CD4-positive, alpha-beta T cell (primary cell): Measurements from ENCODE around the gene ZHX3. TPM values are rescaled to one million over a fixed set of nuclear protein-coding genes. Genes with fewer than 3 reads are reported as not detected.

Source experiments
- ATAC-seq: fragments of 200-7000 bp; cut with Tn5 transposase; one replicate; pipeline ENCODE4 v1.10.0; 2022; ENCODE audit warnings: mild to moderate bottlenecking; ENCODE audit not compliant: poor library complexity
- CTCF ChIA-PET: fragments of 350-600 bp; sonication (Branson Sonifier 250); formaldehyde crosslinking; loops from one replicate; lab custom pipeline; 2021; ENCODE audit warnings: antibody characterized with exemption, inconsistent platforms; lab: Charles Lee
- POLR2A ChIA-PET: fragments of 350-600 bp; sonication (Branson Sonifier 250); formaldehyde crosslinking; loops from one replicate; lab custom pipeline; 2021; ENCODE audit warnings: antibody characterized with exemption, inconsistent platforms; lab: Charles Lee
- DNase-seq, 14 experiments: peaks; one replicate each; pipeline ENCODE4 v3.0.0-alpha.2; 2013 to 2020; ENCODE audit warnings: mixed read lengths in 2 of 14
- H3K27ac ChIP-seq, 2 donors: one replicate each; pipeline versions ENCODE4 v1.5.1 to v1.7.0; 2013; ENCODE audit warnings: low read length in 2 of 2, low read depth in 1 of 2, mild to moderate bottlenecking in 1 of 2
- H3K27me3 ChIP-seq, 2 experiments: 1 replicate in 1 of 2; 2 replicates in 1 of 2; pipeline versions ENCODE4 v1.6.1 to v1.7.0; 2013; ENCODE audit warnings: low read length in 2 of 2, control low read depth in 1 of 2, mild to moderate bottlenecking in 1 of 2, moderate library complexity in 1 of 2; ENCODE audit not compliant: insufficient read depth in 2 of 2, control insufficient read depth in 1 of 2
- H3K36me3 ChIP-seq: one replicate; pipeline ENCODE4 v1.6.1; 2013; ENCODE audit warnings: low read length, control low read depth; ENCODE audit not compliant: insufficient read depth
- H3K4me1 ChIP-seq: one replicate; pipeline ENCODE4 v1.6.1; 2013; ENCODE audit warnings: low read length, control low read depth; ENCODE audit not compliant: insufficient read depth
- H3K4me3 ChIP-seq: one replicate; pipeline ENCODE4 v1.5.1; 2013; ENCODE audit warnings: mild to moderate bottlenecking, low read length, moderate library complexity
- H3K9me3 ChIP-seq, 2 experiments: 1 replicate in 1 of 2; 2 replicates in 1 of 2; pipeline versions ENCODE4 v1.6.1 to v1.7.0; 2013; ENCODE audit warnings: low read length in 2 of 2, mild to moderate bottlenecking in 2 of 2, control low read depth in 1 of 2, moderate library complexity in 1 of 2; ENCODE audit not compliant: control insufficient read depth in 1 of 2, insufficient read depth in 1 of 2
- H3K27ac Mint-ChIP-seq: one replicate; pipeline ENCODE4 v1.8.0; 2020; ENCODE audit warnings: mixed read lengths
- H3K27me3 Mint-ChIP-seq: one replicate; pipeline ENCODE4 v1.8.0; 2021; ENCODE audit warnings: mixed read lengths
- H3K36me3 Mint-ChIP-seq: one replicate; pipeline ENCODE4 v1.8.0; 2021; ENCODE audit warnings: low read depth, mixed read lengths
- H3K4me1 Mint-ChIP-seq: one replicate; pipeline ENCODE4 v1.8.0; 2021; ENCODE audit warnings: low read depth, mixed read lengths
- H3K4me3 Mint-ChIP-seq: one replicate; pipeline ENCODE4 v1.8.0; 2020; ENCODE audit warnings: mild to moderate bottlenecking, mixed read lengths
- H3K9me3 Mint-ChIP-seq: one replicate; pipeline ENCODE4 v1.8.0; 2020; ENCODE audit warnings: mixed read lengths
- CTCF ChIP-seq: fragments of 200-600 bp; IDR thresholded peaks from one replicate; pipeline ENCODE4 v1.8.0; 2022; ENCODE audit warnings: antibody characterized with exemption, mild to moderate bottlenecking
- intact Hi-C, 2 experiments: fragments of 100-400 bp; cut with DNase I in 1 of 2; cut with micrococcal nuclease in 1 of 2; formaldehyde crosslinking; loops; one replicate each; pipeline versions ENCODE4 v1.15.1 to v1.9.0; 2023 to 2025; cut with DNase I, micrococcal nuclease
- total RNA-seq, 174 experiments: library from RNA in 2 of 174; stranded (reverse) in 2 of 174; gene quantifications; one replicate each; pipeline ENCODE4 v1.2.3 and lab custom pipeline; 2021 to 2026

The ZHX3 gene
- total RNA-seq, 2 experiments from 2014 or later = 6.6 to 7.6 TPM

- no peaks in the 10 kb centered on the region for H3K27me3 Mint-ChIP-seq
- Histone ChIP-seq H3K36me3 (no peaks in the 10 kb centered on the region), H3K9me3 (no peaks in the 10 kb centered on the region), H3K27me3 (no peaks in the 10 kb centered on the region), H3K4me3 (no peak overlapping the region), H3K27ac (no peak overlapping the region), H3K4me1 (no peaks in the 10 kb centered on the region)
- H3K27ac Mint-ChIP-seq = no peak overlapping the region
- TF ChIP-seq CTCF = no peak
- ChIA-PET CTCF (no interaction called here), POLR2A (no interaction called here)
- no peak for DNase-seq
- intact Hi-C loops = no loop called here
- H3K9me3 Mint-ChIP-seq = no peaks in the 10 kb centered on the region
- no peaks in the 10 kb centered on the region for H3K4me1 Mint-ChIP-seq
- no peak overlapping the region for H3K4me3 Mint-ChIP-seq
- H3K36me3 Mint-ChIP-seq = no peaks in the 10 kb centered on the region
- no peak for ATAC-seq
These were observed 36.0 kb upstream of the ZHX3 start for GRCh38 chr20:41353530-41353929.

GRCh38 chr20:41352666-41353065 lies 35.1 kb upstream of the ZHX3 start:
- ChIA-PET POLR2A (no interaction called here), CTCF (no interaction called here)
- Mint-ChIP-seq H3K4me1 (no peaks in the 10 kb centered on the region), H3K36me3 (no peaks in the 10 kb centered on the region), H3K4me3 (no peak overlapping the region), H3K27me3 (no peaks in the 10 kb centered on the region), H3K27ac (no peak overlapping the region), H3K9me3 (no peaks in the 10 kb centered on the region)
- no peak for DNase-seq
- ATAC-seq = no peak
- H3K27me3 ChIP-seq = no peaks in the 10 kb centered on the region
- H3K27ac ChIP-seq = no peak overlapping the region
- intact Hi-C loops = no loop called here
- no peaks in the 10 kb centered on the region for H3K4me1 ChIP-seq
- no peaks in the 10 kb centered on the region for H3K36me3 ChIP-seq
- no peak overlapping the region for H3K4me3 ChIP-seq
- H3K9me3 ChIP-seq = no peaks in the 10 kb centered on the region
- no peak for TF ChIP-seq CTCF

GRCh38 chr20:41352106-41352505 lies 34.6 kb upstream of the ZHX3 start:
- no peak overlapping the region for H3K27ac ChIP-seq
- no peak overlapping the region for H3K4me3 Mint-ChIP-seq
- no peaks in the 10 kb centered on the region for H3K9me3 ChIP-seq
- no peak for DNase-seq
- ATAC-seq = no peak
- no peaks in the 10 kb centered on the region for H3K9me3 Mint-ChIP-seq
- no peaks in the 10 kb centered on the region for H3K36me3 ChIP-seq
- POLR2A ChIA-PET = no interaction called here
- no peaks in the 10 kb centered on the region for H3K27me3 ChIP-seq
- no peak for TF ChIP-seq CTCF
- H3K27ac Mint-ChIP-seq = no peak overlapping the region
- no peaks in the 10 kb centered on the region for H3K4me1 ChIP-seq
- H3K27me3 Mint-ChIP-seq = no peaks in the 10 kb centered on the region
- CTCF ChIA-PET = no interaction called here
- H3K4me3 ChIP-seq = no peak overlapping the region
- no peaks in the 10 kb centered on the region for H3K36me3 Mint-ChIP-seq
- intact Hi-C loops = no loop called here
- no peaks in the 10 kb centered on the region for H3K4me1 Mint-ChIP-seq
